Progenitor cell of endocrine pancreas (in vitro differentiated cells): Measurements from ENCODE around the gene TRIM23. TPM values are rescaled to one million over a fixed set of nuclear protein-coding genes. Genes with fewer than 3 reads are reported as not detected.

Experiments
- total RNA-seq: library from RNA; stranded (reverse); gene quantifications from 2 replicates; pipeline ENCODE4 v1.2.1, GENCODE V29; 2021

TRIM23 gene
- total RNA-seq, 1 donor from 2014 or later = 14.9 TPM

Other genes starting within 250 kb of the TRIM23 start
- gene ADAMTS6, start 142.4 kb downstream of the TRIM23 start, total RNA-seq = 12.3 and 13.0 TPM in 2 replicates
- gene CENPK, start 61.2 kb downstream of the TRIM23 start, total RNA-seq = 36.3 and 39.0 TPM in 2 replicates
- gene PPWD1, start 61.0 kb downstream of the TRIM23 start, total RNA-seq = 55.5 and 56.9 TPM in 2 replicates
- 4.0 and 4.2 TPM in 2 replicates for gene SHLD3, start 694 bp upstream of the TRIM23 start, total RNA-seq
- 20.8 and 22.8 TPM in 2 replicates for gene TRAPPC13, start 694 bp upstream of the TRIM23 start, total RNA-seq
- 7.8 and 10.7 TPM in 2 replicates for gene SGTB, start 97.8 kb upstream of the TRIM23 start, total RNA-seq
- 65.1 and 69.4 TPM in 2 replicates for gene NLN, start 97.9 kb upstream of the TRIM23 start, total RNA-seq